NCI-H2171 treated with DMSO at 0.1 percent for 48 hours (cell line): ENCODE data around the gene IQCE.
"Not testable (repeated sequence)": the region's sequence is repeated elsewhere in the genome, so short reads cannot be mapped to it uniquely, and the experiment has no call there.

Source experiments
- DNase-seq: peaks from one replicate; lab custom pipeline; 2025; lab: John Stamatoyannopoulos, UW

IQCE gene

GRCh38 chr7:2521952-2522591, 36.7 kb upstream of the IQCE start:
- DNase-seq = no peak

GRCh38 chr7:2522780-2523433, 35.9 kb upstream of the IQCE start:
- DNase-seq = peak; percentile 68

GRCh38 chr7:2523461-2523936, 35.3 kb upstream of the IQCE start:
- peak; percentile 73 for DNase-seq

- peak; percentile 91 for DNase-seq
Measured at GRCh38 chr7:2523941-2524807, 34.6 kb upstream of the IQCE start.

GRCh38 chr7:2524808-2525657, 33.7 kb upstream of the IQCE start:
- DNase-seq = no peak

- DNase-seq = peak; percentile 35
Measured at GRCh38 chr7:2525658-2526630, 32.8 kb upstream of the IQCE start.

GRCh38 chr7:2526659-2527504, 31.9 kb upstream of the IQCE start:
- DNase-seq = no peak

- no peak for DNase-seq
Measured at GRCh38 chr7:2527505-2528467, 31.0 kb upstream of the IQCE start.

GRCh38 chr7:2528481-2529095, 30.2 kb upstream of the IQCE start:
- no peak for DNase-seq

GRCh38 chr7:2529161-2530070, 29.4 kb upstream of the IQCE start:
- no peak for DNase-seq

- peak; percentile 40 for DNase-seq
Measured at GRCh38 chr7:2530071-2530987, 28.4 kb upstream of the IQCE start.

- DNase-seq = peak; percentile 46
Measured at GRCh38 chr7:2530994-2531795, 27.6 kb upstream of the IQCE start.

- DNase-seq = not testable (repeated sequence)
Measured at GRCh38 chr7:2531796-2532110, 27.0 kb upstream of the IQCE start.

- DNase-seq = peak; percentile 37
Measured at GRCh38 chr7:2532199-2532772, 26.5 kb upstream of the IQCE start.

- not testable (repeated sequence) for DNase-seq
Measured at GRCh38 chr7:2532816-2533215, 26.0 kb upstream of the IQCE start.
